ENCODE measurements around the gene POP4.
A peak's percentile ranks its signal among the peaks of the same experiment; 100 is the strongest.

Gene POP4

GRCh38 chr19:29640231-29640630 is 34.1 kb downstream of the POP4 start:
- CTCF ChIA-PET = interaction anchor here (1.1 to 1.3 kb wide), 2 partner anchors 29 to 30 kb away, joined by 6 to 8 read pairs; no protein-coding TSS in a partner anchor
- H3K4me1 ChIP-seq (ENCODE audit: control insufficient read depth, insufficient read depth, low read length) = no peaks in the 10 kb centered on the region

GRCh38 chr19:29641597-29641996 is 35.5 kb downstream of the POP4 start:
- Histone ChIP-seq H3K4me1 (ENCODE audit: control insufficient read depth, insufficient read depth, low read length) (peaks cover 7% of the 10 kb centered on the region; the same call in 1 of the 2 replicates), H3K27ac (ENCODE audit: extremely low read depth, low read depth, low read length) (no peak overlapping the region), H3K4me3 (ENCODE audit: low read depth, low read length) (no peak overlapping the region), H3K36me3 (ENCODE audit: control insufficient read depth in 2 of 2, insufficient read depth in 1 of 2, low read length in 2 of 2) (no peaks in the 10 kb centered on the region), H3K9me3 (ENCODE audit: control insufficient read depth, insufficient read depth, low read depth, low read length) (no peaks in the 10 kb centered on the region)
- ChIA-PET POLR2A (interaction anchor here (0.6 to 2.4 kb wide), 3 partner anchors 12 to 35 kb away, joined by 3 to 7 read pairs (median 5); partner anchors contain the start of genes PLEKHF1 and POP4), CTCF (interaction anchor here (0.6 to 2.9 kb wide), 4 partner anchors 15 to 75 kb away, joined by 3 to 12 read pairs (median 5); no protein-coding TSS in a partner anchor)
- no peak for TF ChIP-seq ZNF777 (tag by site-specific recombination; IDR thresholded peaks at IDR 0.05; ENCODE audit: borderline replicate concordance)
- TF ChIP-seq ZNF391 (tag by site-specific recombination; IDR thresholded peaks at IDR 0.05; ENCODE audit: borderline replicate concordance, low read depth) = no peak
- TF ChIP-seq, protein P1, sequence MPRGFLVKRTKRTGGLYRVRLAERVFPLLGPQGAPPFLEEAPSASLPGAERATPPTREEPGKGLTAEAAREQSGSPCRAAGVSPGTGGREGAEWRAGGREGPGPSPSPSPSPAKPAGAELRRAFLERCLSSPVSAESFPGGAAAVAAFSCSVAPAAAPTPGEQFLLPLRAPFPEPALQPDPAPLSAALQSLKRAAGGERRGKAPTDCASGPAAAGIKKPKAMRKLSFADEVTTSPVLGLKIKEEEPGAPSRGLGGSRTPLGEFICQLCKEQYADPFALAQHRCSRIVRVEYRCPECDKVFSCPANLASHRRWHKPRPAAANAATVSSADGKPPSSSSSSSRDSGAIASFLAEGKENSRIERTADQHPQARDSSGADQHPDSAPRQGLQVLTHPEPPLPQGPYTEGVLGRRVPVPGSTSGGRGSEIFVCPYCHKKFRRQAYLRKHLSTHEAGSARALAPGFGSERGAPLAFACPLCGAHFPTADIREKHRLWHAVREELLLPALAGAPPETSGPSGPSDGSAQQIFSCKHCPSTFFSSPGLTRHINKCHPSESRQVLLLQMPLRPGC (tag by site-specific recombination; IDR thresholded peaks at IDR 0.05) = 0 out of 2 replicates have a peak, but pooled peaks have one; percentile 38
- no peak for TF ChIP-seq TSHZ1 (tag by site-specific recombination; IDR thresholded peaks at IDR 0.05; ENCODE audit: borderline replicate concordance)
- peak; percentile 24; the same call in 1 of the 2 replicates for TF ChIP-seq ZFP3 (tag by site-specific recombination; IDR thresholded peaks at IDR 0.05; ENCODE audit: low read depth)
- TF ChIP-seq, protein P2, sequence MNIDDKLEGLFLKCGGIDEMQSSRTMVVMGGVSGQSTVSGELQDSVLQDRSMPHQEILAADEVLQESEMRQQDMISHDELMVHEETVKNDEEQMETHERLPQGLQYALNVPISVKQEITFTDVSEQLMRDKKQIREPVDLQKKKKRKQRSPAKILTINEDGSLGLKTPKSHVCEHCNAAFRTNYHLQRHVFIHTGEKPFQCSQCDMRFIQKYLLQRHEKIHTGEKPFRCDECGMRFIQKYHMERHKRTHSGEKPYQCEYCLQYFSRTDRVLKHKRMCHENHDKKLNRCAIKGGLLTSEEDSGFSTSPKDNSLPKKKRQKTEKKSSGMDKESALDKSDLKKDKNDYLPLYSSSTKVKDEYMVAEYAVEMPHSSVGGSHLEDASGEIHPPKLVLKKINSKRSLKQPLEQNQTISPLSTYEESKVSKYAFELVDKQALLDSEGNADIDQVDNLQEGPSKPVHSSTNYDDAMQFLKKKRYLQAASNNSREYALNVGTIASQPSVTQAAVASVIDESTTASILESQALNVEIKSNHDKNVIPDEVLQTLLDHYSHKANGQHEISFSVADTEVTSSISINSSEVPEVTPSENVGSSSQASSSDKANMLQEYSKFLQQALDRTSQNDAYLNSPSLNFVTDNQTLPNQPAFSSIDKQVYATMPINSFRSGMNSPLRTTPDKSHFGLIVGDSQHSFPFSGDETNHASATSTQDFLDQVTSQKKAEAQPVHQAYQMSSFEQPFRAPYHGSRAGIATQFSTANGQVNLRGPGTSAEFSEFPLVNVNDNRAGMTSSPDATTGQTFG (tag by site-specific recombination; IDR thresholded peaks at IDR 0.05; ENCODE audit: borderline replicate concordance) = peak; percentile 52; the same call in 1 of the 2 replicates
- 0 out of 2 replicates have a peak, but pooled peaks have one; percentile 5 for TF ChIP-seq ZFHX2 (tag by site-specific recombination; conservative IDR thresholded peaks at IDR 0.05)
- no peak for TF ChIP-seq ZNF274 (IDR thresholded peaks at IDR 0.05; ENCODE audit: low read length)
- 0 out of 2 replicates have a peak, but pooled peaks have one; percentile 45 for TF ChIP-seq ZNF274 (tag by site-specific recombination; IDR thresholded peaks at IDR 0.05; ENCODE audit: borderline replicate concordance)

More at GRCh38 chr19:29640231-29640630, 34.1 kb downstream of the POP4 start:
- Histone ChIP-seq H3K4me3 (ENCODE audit: low read depth, low read length) (no peak overlapping the region), H3K27ac (ENCODE audit: extremely low read depth, low read depth, low read length) (no peak overlapping the region), H3K9me3 (ENCODE audit: control insufficient read depth, insufficient read depth, low read depth, low read length) (no peaks in the 10 kb centered on the region), H3K36me3 (ENCODE audit: control insufficient read depth in 2 of 2, insufficient read depth in 1 of 2, low read length in 2 of 2) (no peaks in the 10 kb centered on the region)
- no peak for TF ChIP-seq ZNF571 (tag by site-specific recombination; IDR thresholded peaks at IDR 0.05)
- TF ChIP-seq PRDM2 (tag by site-specific recombination; IDR thresholded peaks at IDR 0.05; ENCODE audit: borderline replicate concordance) = no peak
- TF ChIP-seq ZNF660 (tag by site-specific recombination; IDR thresholded peaks at IDR 0.05) = no peak
- TF ChIP-seq ZNF48 (tag by site-specific recombination; IDR thresholded peaks at IDR 0.05) = no peak
- TF ChIP-seq ZNF175 (tag by site-specific recombination; IDR thresholded peaks at IDR 0.05) = no peak
- no peak for TF ChIP-seq ZNF341 (tag by site-specific recombination; IDR thresholded peaks at IDR 0.05; ENCODE audit: low read depth)
- no peak for TF ChIP-seq ZNF433 (tag by site-specific recombination; IDR thresholded peaks at IDR 0.05; ENCODE audit: low read depth)
- no peak for TF ChIP-seq ZNF792 (tag by site-specific recombination; IDR thresholded peaks at IDR 0.05)
- POLR2A ChIA-PET = interaction anchor here (2.2 kb wide), 1 partner anchor 34 kb away, joined by 6 read pairs; the partner anchor contains the start of gene POP4

All from HEK293 (cell line).